HEK293T (cell line): ENCODE results near the gene RBM20.

Experiments
- ARNT ChIP-seq: fragments of 450-650 bp; IDR thresholded peaks from 2 replicates; pipeline ENCODE4 v1.6.1; 2017; ENCODE audit warnings: mild to moderate bottlenecking
- BHLHE40 ChIP-seq: fragments of 450-650 bp; IDR thresholded peaks from 2 replicates; pipeline ENCODE4 v1.6.1; 2016; ENCODE audit warnings: mild to moderate bottlenecking, moderate library complexity, borderline replicate concordance
- FOXA1 ChIP-seq: fragments of 450-650 bp; IDR thresholded peaks from 2 replicates; pipeline ENCODE4 v1.6.1; 2016; ENCODE audit warnings: mild to moderate bottlenecking
- FOXK2 ChIP-seq: fragments of 450-650 bp; IDR thresholded peaks from 2 replicates; pipeline ENCODE4 v1.6.1; 2016; ENCODE audit warnings: mild to moderate bottlenecking
- FOXM1 ChIP-seq: fragments of 450-650 bp; IDR thresholded peaks from 2 replicates; pipeline ENCODE4 v1.6.1; 2017; ENCODE audit warnings: mild to moderate bottlenecking, borderline replicate concordance
- HDGF ChIP-seq: fragments of 450-650 bp; IDR thresholded peaks from 2 replicates; pipeline ENCODE4 v1.6.1; 2017; ENCODE audit warnings: antibody characterized with exemption, borderline replicate concordance
- L3MBTL2 ChIP-seq: fragments of 450-650 bp; conservative IDR thresholded peaks from 2 replicates; pipeline ENCODE4 v1.6.1; 2016; ENCODE audit warnings: mild to moderate bottlenecking
- LEF1 ChIP-seq: fragments of 450-650 bp; IDR thresholded peaks from 2 replicates; pipeline ENCODE4 v1.6.1; 2017; ENCODE audit warnings: mild to moderate bottlenecking, borderline replicate concordance
- NFRKB ChIP-seq: fragments of 450-650 bp; IDR thresholded peaks from 2 replicates; pipeline ENCODE4 v1.6.1; 2016; ENCODE audit warnings: mild to moderate bottlenecking, moderate library complexity
- PKNOX1 ChIP-seq: fragments of 450-650 bp; IDR thresholded peaks from 2 replicates; pipeline ENCODE4 v1.6.1; 2016

DNA sequence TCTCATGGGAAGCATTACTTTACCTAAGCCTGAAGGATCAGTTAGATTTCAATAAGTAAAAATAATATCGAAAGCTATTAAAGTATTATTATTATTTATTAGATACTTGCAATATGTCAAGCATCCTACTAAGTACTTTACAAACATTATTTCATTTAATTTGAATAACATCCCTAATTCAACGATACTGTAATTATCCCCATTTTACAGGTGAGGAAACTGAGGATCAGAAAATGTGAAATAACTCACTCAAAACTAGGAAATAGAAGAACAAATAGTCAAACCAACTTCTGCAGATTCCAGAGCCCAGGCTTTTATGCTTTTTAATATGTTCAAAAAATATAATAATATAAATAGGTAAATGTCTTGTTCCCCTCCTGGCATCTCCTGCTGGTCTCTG lies 217.3 kb downstream of the RBM20 start:
- TF ChIP-seq ARNT (no peak), LEF1 (no peak), FOXK2 (no peak), FOXM1 (no peak), BHLHE40 (no peak), NFRKB (no peak), FOXA1 (no peak), L3MBTL2 (no peak), PKNOX1 (no peak), HDGF (no peak)
